ENCODE results near the gene GPR149.

The GPR149 gene

GRCh38 chr3:154345422-154346122 lies 84.4 kb downstream of the GPR149 start:
- DNase-seq: no peak

- DNase-seq: no peak
Observed at GRCh38 chr3:154338570-154338969, 91.4 kb downstream of the GPR149 start.

- no peak for DNase-seq
Observed at GRCh38 chr3:154338008-154338407, 92.0 kb downstream of the GPR149 start.

- DNase-seq: peak; percentile 40
Observed at GRCh38 chr3:154334973-154335420, 95.0 kb downstream of the GPR149 start.

GRCh38 chr3:154327871-154328270 lies 102.1 kb downstream of the GPR149 start:
- DNase-seq: no peak

- DNase-seq: no peak
Observed at GRCh38 chr3:154324919-154325318, 105.1 kb downstream of the GPR149 start.

GRCh38 chr3:154323891-154324738 lies 105.9 kb downstream of the GPR149 start, which contains the start of gene DHX36:
TSS of gene DHX36 (minus strand) at chr3:154324487. CDS start at chr3:154324416, 71 bp downstream.
- peak; percentile 93 for DNase-seq

- no peak for DNase-seq
Observed at GRCh38 chr3:154316974-154317767, 112.8 kb downstream of the GPR149 start.

GRCh38 chr3:154314152-154314551 lies 115.8 kb downstream of the GPR149 start:
- DNase-seq: no peak

GRCh38 chr3:154310840-154311239 lies 119.2 kb downstream of the GPR149 start:
- no peak for DNase-seq

GRCh38 chr3:154307363-154307762 lies 122.6 kb downstream of the GPR149 start:
- no peak for DNase-seq

GRCh38 chr3:154304936-154305335 lies 125.1 kb downstream of the GPR149 start:
- DNase-seq: no peak

- DNase-seq: peak; percentile 16
Observed at GRCh38 chr3:154304116-154304786, 125.7 kb downstream of the GPR149 start.

- no peak for DNase-seq
Observed at GRCh38 chr3:154301561-154301960, 128.4 kb downstream of the GPR149 start.

GRCh38 chr3:154294016-154294415 lies 136.0 kb downstream of the GPR149 start:
- DNase-seq: no peak

- DNase-seq: no peak
Observed at GRCh38 chr3:154290187-154290586, 139.8 kb downstream of the GPR149 start.

Measured in fibroblast of skin of scalp (primary cell).